Measurements from ENCODE around the gene NEBL. TPM values are rescaled to one million over a fixed set of nuclear protein-coding genes. Genes with fewer than 3 reads are reported as not detected.
A peak's percentile ranks its signal among the peaks of the same experiment; 100 is the strongest.

The NEBL gene
- total and polyA plus RNA-seq, 2 experiments from 2014 or later: 247 to 489 TPM

- no peaks in the 10 kb centered on the region for H3K27me3 ChIP-seq
- peaks cover 39% of the 10 kb centered on the region for H3K4me1 ChIP-seq (ENCODE audit: low read depth)
- H3K4me3 ChIP-seq: no peak overlapping the region
- no peak for DNase-seq (ENCODE audit: low read depth in 1 of 2, low spot score in 1 of 2)
- H3K27ac ChIP-seq: peak overlapping the region; percentile 26
- peaks cover 2% of the 10 kb centered on the region for H3K36me3 ChIP-seq
- no peaks in the 10 kb centered on the region for H3K9me3 ChIP-seq (ENCODE audit: low read depth)
- TF ChIP-seq, protein P1, sequence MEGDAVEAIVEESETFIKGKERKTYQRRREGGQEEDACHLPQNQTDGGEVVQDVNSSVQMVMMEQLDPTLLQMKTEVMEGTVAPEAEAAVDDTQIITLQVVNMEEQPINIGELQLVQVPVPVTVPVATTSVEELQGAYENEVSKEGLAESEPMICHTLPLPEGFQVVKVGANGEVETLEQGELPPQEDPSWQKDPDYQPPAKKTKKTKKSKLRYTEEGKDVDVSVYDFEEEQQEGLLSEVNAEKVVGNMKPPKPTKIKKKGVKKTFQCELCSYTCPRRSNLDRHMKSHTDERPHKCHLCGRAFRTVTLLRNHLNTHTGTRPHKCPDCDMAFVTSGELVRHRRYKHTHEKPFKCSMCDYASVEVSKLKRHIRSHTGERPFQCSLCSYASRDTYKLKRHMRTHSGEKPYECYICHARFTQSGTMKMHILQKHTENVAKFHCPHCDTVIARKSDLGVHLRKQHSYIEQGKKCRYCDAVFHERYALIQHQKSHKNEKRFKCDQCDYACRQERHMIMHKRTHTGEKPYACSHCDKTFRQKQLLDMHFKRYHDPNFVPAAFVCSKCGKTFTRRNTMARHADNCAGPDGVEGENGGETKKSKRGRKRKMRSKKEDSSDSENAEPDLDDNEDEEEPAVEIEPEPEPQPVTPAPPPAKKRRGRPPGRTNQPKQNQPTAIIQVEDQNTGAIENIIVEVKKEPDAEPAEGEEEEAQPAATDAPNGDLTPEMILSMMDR (IDR thresholded peaks at IDR 0.05; ENCODE audit: low read depth, low read length): no peak
Observed at GRCh38 chr10:20901110-20901509, 4.0 kb upstream of the NEBL start.

DNA sequence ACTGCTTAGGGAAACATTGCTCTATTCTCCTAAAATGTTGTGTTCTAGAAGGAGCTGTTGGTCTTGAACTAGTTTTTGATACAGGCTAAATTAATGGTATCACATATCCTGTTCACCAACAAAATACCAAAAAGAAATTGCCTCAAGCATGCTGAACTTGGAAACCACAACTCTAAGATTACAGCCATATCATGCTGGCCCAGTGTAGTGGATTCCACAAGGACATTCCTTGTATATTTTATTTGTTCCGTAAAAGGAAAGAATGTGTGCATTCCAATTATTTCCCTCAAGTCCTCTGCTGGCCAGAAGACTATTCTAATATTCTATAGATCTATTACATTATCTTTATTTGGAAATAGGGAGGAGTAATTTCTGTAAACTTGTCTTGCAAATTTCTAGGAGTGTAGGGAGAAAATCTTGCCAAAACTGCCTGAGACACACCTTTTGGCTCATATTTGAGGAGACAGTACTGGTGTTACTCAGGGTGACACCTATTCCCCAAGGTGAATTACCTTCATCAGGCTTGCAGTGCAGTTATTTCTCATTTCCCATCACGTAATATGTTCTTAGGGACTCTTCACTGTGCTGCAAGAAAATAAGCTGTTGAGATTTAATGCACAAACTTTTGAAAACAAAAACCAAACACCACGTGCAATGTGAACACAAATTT lies 1.9 kb upstream of the NEBL start:
- TF ChIP-seq, protein P1 (IDR thresholded peaks at IDR 0.05; ENCODE audit: low read depth, low read length): no peak
- Histone ChIP-seq H3K9me3 (ENCODE audit: low read depth) (no peaks in the 10 kb centered on the region), H3K4me1 (ENCODE audit: low read depth) (peaks cover 36% of the 10 kb centered on the region), H3K4me3 (no peak overlapping the region), H3K27me3 (no peaks in the 10 kb centered on the region), H3K36me3 (peaks cover 2% of the 10 kb centered on the region), H3K27ac (peak overlapping the region; percentile 98)
- DNase-seq (ENCODE audit: low read depth in 1 of 2, low spot score in 1 of 2): peak in 1 of 2 donors; percentile 91

- Histone ChIP-seq H3K4me1 (ENCODE audit: low read depth) (peaks cover 67% of the 10 kb centered on the region), H3K4me3 (peak overlapping the region; percentile 93), H3K27ac (peak overlapping the region; percentile 71), H3K9me3 (ENCODE audit: low read depth) (no peaks in the 10 kb centered on the region), H3K36me3 (peaks cover 7% of the 10 kb centered on the region), H3K27me3 (no peaks in the 10 kb centered on the region)
- TF ChIP-seq, protein P1 (IDR thresholded peaks at IDR 0.05; ENCODE audit: low read depth, low read length): no peak
- no peak for DNase-seq (ENCODE audit: low read depth in 1 of 2, low spot score in 1 of 2)
Observed at GRCh38 chr10:20893297-20893696, 3.8 kb downstream of the NEBL start.

- Histone ChIP-seq H3K9me3 (ENCODE audit: low read depth) (no peaks in the 10 kb centered on the region), H3K4me1 (ENCODE audit: low read depth) (peaks cover 67% of the 10 kb centered on the region), H3K27ac (peak overlapping the region; percentile 71), H3K36me3 (peaks cover 10% of the 10 kb centered on the region), H3K27me3 (no peaks in the 10 kb centered on the region), H3K4me3 (peak overlapping the region; percentile 93)
- TF ChIP-seq, protein P1 (IDR thresholded peaks at IDR 0.05; ENCODE audit: low read depth, low read length): no peak
- DNase-seq (ENCODE audit: low read depth in 1 of 2, low spot score in 1 of 2): peak in 1 of 2 donors; percentile 23
Observed at GRCh38 chr10:20892796-20893195, 4.3 kb downstream of the NEBL start.

GRCh38 chr10:20892011-20892585 lies 5.0 kb downstream of the NEBL start:
- Histone ChIP-seq H3K4me3 (peak overlapping the region; percentile 93), H3K36me3 (peaks cover 15% of the 10 kb centered on the region), H3K27ac (peak overlapping the region; percentile 71), H3K9me3 (ENCODE audit: low read depth) (no peaks in the 10 kb centered on the region), H3K4me1 (ENCODE audit: low read depth) (peaks cover 66% of the 10 kb centered on the region), H3K27me3 (no peaks in the 10 kb centered on the region)
- peak; percentile 19 to 38 for DNase-seq (ENCODE audit: low read depth in 1 of 2, low spot score in 1 of 2)
- TF ChIP-seq, protein P1 (IDR thresholded peaks at IDR 0.05; ENCODE audit: low read depth, low read length): no peak
